GM21619 (cell line): Measurements from ENCODE around the gene ZCWPW1.

ENCODE experiments used
- ATAC-seq: cut with Tn5 transposase; IDR thresholded peaks from one replicate; pipeline ENCODE4 v1.9.1; 2021; ENCODE audit not compliant: unreplicated experiment

The ZCWPW1 gene

DNA sequence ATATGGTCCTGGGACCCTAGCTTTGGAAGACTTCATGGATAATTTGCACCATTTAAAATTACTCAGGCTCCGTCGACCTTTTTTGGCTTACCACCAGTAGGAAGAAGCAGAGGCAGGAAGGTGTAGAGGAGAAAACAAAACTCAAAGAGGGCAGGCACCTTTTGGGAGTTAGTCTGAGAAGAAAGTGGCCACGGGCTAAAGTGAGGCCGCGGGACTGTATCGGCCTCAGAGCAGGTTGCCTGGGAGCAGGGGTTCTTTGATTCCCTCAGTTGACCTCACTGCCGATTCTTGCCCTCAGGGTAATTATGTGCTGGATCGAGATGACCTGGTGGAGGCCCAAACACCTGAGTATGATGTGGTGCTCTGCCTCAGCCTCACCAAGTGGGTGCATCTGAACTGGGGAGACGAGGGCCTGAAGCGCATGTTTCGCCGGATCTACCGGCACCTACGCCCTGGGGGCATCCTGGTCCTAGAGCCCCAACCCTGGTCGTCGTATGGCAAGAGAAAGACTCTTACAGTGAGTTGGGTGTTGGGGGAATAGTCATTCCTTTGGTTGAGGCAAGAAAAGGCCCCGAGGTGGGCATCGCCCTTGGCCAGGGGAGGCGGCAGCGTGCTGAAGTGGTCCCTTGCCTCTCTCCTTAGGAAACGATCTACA is 4.2 kb upstream of the ZCWPW1 start:
- no peak for ATAC-seq

DNA sequence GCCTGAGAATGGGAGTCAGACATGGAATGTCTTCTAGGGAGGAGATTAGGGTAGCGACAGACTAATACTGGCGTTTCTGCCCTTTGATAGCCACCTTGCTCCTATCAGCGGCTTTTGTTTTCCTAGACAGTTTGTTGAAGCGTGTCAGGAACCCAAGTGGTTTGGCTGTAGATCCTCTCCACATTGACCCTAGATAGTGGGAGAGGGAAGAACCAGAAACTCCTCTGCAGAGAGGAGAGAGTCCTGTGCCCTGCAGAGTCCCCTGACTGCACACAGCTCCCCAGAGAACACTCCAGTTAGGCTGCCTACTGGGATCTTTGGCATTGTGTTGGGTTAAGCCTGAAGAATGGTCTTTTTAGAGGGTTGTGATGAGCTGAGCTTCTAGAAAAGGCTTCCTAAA is 3.5 kb upstream of the ZCWPW1 start:
- no peak for ATAC-seq

DNA sequence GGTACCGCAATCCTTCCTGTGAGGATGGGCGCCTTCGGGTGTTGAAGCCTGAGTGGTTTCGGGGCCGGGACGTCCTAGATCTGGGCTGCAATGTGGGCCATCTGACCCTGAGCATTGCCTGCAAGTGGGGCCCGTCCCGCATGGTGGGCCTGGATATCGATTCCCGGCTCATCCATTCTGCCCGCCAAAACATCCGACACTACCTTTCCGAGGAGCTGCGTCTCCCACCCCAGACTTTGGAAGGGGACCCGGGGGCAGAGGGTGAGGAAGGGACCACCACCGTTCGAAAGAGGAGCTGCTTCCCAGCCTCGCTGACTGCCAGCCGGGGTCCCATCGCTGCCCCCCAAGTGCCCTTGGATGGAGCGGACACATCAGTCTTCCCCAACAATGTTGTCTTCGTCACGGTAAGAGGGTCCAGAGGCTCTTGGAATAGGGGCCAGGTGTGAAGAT is 2.8 kb upstream of the ZCWPW1 start:
- ATAC-seq = no peak

DNA sequence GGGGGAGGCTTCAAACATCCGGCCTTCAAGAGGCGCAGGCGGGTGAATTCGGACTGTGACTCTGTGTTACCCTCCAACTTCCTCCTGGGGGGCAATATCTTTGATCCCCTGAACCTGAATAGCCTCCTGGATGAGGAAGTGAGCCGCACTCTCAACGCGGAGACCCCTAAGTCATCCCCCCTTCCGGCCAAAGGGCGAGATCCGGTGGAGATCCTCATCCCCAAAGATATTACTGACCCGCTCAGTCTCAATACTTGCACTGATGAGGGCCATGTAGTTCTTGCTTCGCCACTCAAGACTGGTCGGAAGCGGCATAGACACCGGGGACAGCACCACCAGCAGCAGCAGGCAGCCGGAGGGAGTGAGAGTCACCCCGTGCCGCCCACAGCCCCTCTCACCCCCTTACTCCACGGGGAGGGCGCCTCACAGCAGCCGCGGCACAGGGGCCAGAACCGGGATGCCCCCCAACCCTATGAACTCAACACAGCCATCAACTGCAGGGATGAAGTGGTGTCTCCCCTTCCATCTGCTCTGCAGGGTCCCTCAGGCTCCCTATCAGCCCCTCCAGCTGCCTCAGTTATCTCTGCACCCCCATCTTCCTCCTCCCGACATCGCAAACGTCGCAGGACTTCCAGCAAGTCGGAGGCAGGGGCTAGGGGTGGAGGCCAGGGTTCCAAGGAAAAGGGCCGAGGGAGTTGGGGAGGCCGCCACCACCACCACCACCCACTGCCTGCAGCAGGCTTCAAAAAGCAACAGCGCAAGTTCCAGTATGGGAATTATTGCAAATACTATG is 2.2 kb upstream of the ZCWPW1 start:
- no peak for ATAC-seq

DNA sequence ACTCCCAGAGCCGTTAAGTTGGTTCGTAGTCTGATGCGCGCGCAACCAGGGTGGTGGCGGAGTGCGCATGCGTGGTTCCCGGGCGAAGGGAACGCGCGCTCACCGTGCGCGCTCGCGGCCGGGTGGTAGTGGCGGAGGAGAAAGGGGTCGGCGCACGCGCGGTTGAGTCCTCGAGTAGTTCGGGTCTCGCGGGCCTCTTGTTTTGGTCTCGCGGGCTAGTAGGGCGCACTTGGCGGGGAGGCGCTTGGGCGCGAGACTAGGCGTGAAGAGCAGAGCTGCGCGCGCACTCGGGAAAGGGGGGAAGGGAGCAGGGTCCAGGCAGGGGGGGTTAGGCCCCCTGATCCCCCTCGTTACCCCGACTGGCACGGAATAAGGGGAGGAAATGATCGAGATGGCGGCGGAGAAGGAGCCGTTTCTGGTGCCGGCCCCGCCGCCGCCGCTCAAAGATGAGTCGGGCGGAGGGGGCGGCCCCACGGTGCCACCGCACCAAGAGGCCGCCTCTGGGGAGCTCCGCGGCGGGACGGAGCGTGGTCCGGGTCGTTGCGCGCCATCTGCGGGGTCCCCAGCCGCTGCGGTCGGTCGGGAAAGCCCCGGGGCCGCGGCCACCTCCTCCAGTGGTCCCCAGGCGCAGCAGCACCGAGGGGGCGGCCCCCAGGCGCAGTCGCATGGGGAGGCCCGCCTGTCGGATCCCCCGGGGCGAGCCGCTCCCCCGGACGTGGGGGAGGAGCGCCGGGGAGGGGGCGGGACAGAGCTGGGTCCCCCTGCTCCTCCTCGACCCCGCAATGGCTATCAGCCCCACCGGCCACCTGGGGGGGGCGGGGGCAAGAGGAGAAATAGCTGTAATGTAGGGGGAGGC is 1.4 kb upstream of the ZCWPW1 start, which contains the start of gene MEPCE:
TSS of gene MEPCE (plus strand) at position 195 of the 856 bp plus-strand sequence. CDS start at position 383, 188 bp downstream.
- ATAC-seq = peak; percentile 32

DNA sequence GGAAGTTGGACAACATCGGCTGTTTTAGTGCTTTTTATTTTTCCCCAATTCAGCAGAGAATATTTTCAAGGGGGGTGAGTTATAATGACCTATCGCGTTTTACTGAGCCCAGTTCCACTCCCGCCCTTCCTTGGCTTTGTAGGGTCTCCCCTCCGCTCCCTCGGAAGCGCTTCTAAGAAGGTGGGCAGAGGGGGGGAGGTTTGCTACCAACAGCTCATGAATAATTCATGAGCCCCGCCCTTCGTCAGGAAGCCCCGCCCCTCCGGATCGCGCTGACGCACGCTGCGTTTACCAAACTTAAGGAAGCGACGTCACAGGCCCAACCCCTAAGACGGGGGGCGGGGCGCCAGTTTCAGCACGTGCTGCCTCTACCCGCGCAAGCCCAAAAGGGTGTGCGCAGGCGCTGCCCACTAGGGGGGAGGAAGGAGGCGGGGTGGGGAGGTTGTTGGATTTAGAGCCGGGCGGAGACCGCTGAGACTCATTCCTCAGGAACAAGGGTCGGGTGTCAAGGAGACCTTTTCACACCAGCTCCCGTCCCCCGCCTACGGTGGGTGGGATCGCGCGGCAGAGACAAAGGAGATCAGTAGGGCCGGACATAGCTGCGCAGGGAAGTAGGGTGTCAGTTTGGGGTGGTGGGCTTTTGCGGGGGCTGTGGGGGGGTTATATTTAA is 599 bp upstream of the ZCWPW1 start:
- peak; percentile 37 for ATAC-seq

DNA sequence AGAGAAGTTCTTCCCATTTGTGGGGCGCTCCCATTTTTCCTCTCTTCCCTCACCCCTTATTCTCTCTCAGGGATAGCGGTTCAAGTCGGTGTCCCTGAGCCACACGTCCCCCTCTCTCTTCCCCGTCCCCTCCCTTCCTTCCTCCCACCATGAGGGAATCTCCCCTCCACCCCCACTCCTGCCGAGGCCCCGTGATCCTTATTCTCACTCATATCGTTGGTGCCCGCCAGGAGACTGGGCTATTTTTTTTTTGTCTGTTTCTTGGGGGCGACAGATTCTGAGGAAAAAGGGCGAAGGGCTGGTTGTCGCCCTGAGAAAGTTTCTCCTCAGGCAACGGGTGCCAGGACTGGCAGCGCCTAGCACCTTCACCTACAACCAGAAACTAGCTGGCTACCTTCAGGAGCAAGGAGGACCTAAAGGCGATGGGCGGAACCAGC is 723 bp downstream of the ZCWPW1 start:
- ATAC-seq = no peak

DNA sequence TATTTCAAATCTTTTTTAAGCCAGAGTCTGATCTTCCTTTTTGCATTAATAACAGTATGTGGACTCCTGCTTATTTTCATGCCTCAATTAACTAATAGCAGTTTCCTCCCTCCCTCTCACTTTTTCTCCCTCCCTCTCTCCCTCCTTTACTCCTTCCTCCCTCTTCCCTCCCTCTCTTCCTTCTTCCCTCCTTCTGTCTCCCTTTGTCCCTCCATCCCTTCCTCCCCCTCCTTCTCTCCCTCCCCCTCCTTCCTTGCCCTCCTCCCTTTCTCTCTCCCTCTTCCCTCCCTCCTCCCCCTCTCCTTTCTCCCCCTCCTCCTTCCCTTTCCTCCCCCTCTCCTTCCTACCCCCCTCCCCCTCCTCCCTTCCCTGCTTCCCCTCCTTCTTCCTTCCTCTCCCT is 2.0 kb downstream of the ZCWPW1 start:
- ATAC-seq = no peak

DNA sequence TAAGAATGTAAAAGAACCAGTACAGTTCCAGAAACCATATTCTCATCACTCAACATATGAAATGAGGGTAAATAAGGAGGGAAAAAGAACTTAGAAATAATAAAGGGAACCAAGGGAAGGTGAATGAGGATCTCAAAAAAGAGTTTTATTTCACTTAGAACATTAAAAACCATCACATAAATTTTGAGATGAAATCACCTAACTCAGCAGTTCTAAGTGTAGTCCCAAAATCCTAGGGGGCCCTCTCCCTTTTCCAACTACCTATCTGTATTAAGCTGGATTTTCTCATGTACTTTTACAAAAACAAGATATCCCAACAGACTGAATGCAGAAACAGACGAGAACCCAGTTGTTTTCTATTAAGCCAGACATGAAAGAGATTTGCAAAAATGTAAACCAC is 3.2 kb downstream of the ZCWPW1 start:
- no peak for ATAC-seq

DNA sequence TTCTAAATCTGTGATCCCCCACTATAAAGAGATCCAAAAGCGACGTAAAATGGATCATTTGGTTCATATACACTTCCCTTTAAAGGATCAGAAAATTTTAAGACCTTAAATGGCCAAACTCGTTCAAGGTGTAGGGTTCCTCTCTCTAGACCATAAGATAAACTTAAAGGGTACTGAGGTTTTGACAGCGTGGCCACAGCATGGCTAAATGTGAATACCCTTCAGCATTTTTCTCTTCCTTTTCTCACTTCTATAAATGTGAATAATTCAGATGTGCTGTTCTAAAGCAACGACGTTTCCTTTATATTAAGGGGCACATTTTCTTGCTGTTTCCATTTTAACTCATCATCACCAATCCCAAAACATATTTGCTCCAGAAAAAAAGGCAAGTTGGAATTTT is 5.2 kb downstream of the ZCWPW1 start:
- no peak for ATAC-seq

DNA sequence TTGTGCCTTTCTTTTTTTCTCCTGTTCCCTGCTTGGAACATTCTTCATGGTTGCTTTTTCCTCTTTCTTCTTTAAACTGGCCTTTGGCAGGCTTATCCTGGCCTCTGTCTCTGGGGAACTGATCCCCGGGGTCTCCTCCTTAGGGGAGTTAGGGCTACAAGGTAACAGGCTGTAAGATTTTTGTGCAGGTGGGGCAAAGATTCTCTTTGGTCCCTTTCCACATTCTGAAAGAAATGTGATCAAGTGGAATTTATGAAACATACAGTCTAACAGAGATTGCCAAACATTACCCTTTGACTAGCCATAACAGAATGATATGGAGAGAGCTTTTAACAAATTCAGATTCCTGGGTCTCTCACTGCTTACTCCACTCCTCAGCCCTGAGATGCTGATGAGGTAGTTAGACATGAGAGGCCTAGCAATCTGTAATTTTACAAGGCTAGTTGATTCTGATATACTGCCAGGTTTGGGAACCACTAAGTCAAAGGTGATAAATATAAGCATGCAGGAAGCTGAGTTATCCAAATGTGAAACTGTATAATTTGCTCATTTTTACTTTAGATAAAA is 8.8 kb downstream of the ZCWPW1 start:
- ATAC-seq = no peak

DNA sequence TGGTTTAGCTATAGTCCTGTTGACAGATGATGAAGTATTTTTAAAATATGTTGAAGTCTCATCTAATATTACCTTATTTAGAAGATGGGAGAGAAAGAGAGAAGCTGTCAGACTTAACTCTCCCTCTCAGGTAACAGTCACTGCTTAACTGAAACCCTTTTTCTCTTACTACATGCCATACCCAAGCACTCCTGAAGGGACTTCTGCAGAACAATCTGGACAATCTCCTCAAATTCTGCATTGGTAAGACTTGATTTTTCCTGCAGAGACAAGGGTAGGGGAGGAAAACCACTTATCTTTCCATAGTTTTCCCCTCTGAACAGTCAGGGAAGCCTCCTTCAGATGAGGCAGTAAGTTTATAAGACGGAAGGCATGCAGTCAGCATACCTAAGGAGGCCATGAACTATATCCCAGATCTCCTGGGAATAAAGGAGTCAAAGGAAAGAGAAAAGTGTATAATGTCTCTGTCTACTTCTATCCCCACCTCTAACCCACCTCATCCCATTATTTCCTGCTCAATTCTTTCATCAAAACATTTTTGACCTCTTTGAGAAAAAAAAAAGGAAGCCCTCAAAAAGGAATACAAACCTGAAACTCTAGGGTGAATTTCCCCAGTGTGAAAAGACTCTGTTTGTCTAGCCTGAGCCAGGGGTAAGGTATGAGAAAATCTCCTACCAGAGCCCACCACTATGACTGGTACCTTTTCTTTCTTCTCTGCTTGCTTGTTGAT is 9.4 kb downstream of the ZCWPW1 start:
- no peak for ATAC-seq

DNA sequence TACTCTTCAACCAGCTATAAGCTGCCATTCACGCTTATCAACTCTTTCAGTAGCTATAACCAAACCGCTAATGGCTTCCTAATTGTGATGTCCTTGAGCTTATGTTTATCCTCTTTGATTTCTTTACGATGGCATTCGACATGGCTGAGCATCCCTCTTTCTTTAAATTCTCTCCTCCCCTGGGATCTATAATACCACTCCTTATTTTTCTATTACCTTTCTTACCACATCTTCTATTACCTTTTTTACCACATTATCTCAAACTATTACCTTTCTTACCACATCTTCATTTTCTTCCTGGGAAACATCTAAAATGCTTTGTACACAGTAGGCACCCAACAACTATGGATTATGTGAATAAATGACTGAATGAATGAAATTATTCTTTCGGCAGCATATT is 13.1 kb downstream of the ZCWPW1 start:
- ATAC-seq = no peak

DNA sequence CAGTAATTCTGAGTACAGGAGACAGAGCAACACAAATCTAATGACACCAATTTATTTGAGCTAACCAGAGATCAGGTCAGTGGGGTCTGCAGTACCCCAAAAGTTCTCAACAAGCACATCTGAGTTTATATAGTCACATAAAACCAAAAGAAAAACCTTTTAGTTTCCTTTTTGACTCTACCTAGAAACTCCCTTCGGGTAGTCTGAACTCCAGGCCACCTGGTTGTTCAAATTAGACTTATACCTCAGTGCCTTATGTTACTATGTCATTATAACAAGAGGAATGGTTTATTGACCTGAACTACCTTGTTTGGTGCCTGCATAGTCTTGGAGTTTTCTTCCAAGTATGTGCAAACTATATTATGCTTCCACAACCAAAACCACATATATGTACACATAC is 14.6 kb downstream of the ZCWPW1 start:
- no peak for ATAC-seq

DNA sequence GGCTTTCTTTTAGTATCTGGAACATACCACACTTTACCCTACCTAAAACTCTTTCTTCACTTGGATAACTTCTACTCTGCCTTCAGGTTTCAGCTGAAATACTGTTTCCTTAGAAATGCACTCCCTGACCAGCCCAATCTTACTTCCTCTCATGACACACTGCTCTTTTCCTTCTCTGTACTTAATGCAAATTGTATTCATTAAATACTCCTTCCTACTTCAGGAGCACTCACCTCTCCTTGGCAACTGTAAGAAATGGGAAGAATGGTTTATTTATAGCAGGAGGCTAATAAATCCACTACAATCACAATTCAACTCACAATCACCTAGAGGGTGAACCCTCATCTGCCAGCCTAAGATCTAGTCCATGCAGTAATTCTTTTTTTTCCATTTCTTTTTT is 15.2 kb downstream of the ZCWPW1 start:
- no peak for ATAC-seq

DNA sequence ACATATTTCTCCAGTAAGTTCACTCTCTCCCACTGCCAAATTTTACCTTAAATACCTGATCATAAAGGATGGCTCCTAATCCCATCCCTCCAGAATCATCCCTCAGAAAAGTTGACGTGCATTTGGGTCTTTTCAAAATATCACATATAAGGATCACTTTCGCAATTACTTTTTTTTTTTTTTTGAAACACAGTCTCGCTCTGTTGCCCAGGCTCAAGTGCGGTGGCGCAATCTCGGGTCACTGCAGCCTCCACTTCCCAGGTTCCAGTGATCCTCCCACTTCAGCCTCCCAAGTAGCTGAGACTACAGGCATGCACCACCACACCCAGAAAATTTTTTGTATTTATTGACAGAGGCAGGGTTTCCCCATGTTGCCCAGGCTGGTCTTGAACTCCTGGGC is 17.4 kb downstream of the ZCWPW1 start:
- ATAC-seq = no peak

DNA sequence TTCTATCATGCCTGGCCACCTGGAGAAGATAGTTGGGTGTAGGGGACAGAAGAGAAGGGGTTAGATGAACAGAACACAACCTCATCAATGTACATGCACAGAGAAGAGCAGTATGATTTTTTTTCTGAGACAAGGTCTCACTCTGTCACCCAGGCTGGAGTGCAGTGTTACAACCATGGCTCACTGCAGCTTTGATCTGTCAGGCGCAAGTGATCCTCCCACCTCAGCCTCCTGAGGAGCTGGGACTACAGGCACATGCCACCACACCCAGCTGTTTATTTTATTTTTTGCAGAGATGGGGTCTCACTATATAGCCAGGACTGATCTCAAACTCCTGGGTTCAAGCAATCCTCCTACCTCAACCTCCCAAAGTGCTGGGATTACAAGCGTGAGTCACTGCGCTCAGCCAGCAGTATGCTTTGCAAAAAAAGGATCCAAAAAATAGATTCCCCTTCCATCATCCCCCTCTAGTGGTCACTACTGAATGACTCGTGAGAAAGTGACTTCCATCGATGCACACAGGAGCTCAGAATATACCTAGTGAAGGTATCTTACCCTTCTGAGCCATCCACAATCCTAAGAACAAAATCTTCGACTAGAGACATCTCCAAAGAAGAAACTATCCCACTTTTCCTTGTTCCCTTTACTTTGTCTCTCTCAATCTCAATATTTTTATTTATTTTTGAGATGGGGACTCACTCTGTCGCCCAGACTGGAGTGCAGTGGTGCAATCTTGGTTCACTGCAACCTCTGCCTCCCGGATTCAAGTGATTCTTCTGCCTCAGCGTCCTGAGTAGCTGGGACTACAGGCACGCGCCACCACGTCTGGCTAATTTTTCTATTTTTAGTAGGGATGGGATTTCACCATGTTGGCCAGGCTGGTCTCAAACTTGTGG is 21.0 kb downstream of the ZCWPW1 start:
- no peak for ATAC-seq

DNA sequence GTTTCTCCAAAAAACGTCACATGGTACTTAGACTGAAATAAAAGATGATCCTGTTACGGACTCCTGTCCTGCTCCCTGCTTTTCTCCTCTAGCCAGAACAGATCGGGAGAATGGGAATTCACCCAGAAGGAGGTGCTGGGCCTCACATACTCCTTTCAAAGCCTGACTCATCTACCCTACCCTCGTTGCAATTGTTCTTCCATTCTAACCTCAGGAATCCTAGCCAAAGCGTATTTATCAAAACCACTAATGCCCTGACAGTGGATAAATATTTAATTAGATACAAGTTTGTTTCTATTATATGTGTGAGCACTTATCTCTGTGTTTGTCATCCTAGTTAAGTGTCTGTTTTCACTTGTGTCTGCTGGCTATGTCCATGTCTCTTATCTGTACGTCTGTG is 21.7 kb downstream of the ZCWPW1 start:
- ATAC-seq = no peak

DNA sequence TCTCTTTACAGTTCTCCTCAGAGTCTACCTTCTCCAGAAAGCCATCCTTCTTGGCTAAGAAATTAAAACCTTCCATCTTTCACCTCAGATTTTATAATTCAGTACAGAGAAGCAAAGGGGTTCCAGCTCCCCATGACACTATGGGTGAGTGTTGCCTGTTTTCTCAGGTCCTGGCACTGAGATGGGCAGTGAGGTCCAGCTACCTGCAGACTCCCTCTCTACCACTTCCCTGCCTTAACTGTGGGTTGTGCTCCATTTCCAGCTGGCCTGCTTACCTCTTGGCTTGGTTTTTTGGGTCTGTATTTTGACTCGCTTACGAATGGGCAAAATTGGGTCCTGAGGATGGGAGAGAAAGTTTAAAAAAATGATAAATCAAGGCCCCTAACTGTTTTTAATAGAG is 26.3 kb downstream of the ZCWPW1 start:
- ATAC-seq = no peak
